Vagina (tissue), 2 donors: ENCODE measurements around the gene CD8B. TPM values are rescaled to one million over a fixed set of nuclear protein-coding genes. Genes with fewer than 3 reads are reported as not detected.
A peak's percentile ranks its signal among the peaks of the same experiment; 100 is the strongest.

Experiments used
- DNase-seq, 2 donors: peaks; one replicate each; pipeline ENCODE4 v3.0.0-alpha.2; 2017; ENCODE audit errors: extremely low spot score in 2 of 2
- H3K27ac ChIP-seq: fragments of 200-600 bp; sonication (generic); one replicate; pipeline ENCODE4 v1.5.1; 2019
- H3K27me3 ChIP-seq: fragments of 200-600 bp; sonication (generic); one replicate; pipeline ENCODE4 v1.5.1; 2019
- H3K36me3 ChIP-seq, 2 donors: fragments of 200-600 bp; sonication (generic); one replicate each; pipeline ENCODE4 v1.5.1; 2017 to 2019
- H3K4me1 ChIP-seq: fragments of 200-600 bp; sonication (generic); one replicate; pipeline ENCODE4 v1.5.1; 2019
- H3K4me3 ChIP-seq, 2 donors: fragments of 200-600 bp; sonication (generic); 1 replicate in 1 of 2; 2 replicates in 1 of 2; pipeline ENCODE4 v1.5.1; 2016 to 2019
- H3K9me3 ChIP-seq: fragments of 200-600 bp; sonication (generic); one replicate; pipeline ENCODE4 v1.5.1; 2019
- POLR2A ChIP-seq, 2 donors: fragments of 450-650 bp; IDR thresholded peaks; one replicate each; pipeline ENCODE4 v1.6.1; 2017; ENCODE audit warnings: antibody characterized with exemption in 2 of 2, mild to moderate bottlenecking in 2 of 2, moderate library complexity in 2 of 2
- POLR2AphosphoS5 ChIP-seq, 2 donors: sonication (generic); formaldehyde crosslinking; IDR thresholded peaks; one replicate each; pipeline ENCODE4 v1.9.0; 2017; ENCODE audit warnings: antibody characterized with exemption in 2 of 2, mild to moderate bottlenecking in 2 of 2, low read depth in 1 of 2; ENCODE audit not compliant: insufficient read depth in 1 of 2
- intact Hi-C: fragments of 100-400 bp; cut with DNase I; formaldehyde crosslinking; loops from one replicate; pipeline ENCODE4 v1.15.1; 2023
- total RNA-seq: library from RNA; depleted of rRNA; stranded (reverse); fragments of >200 nt; gene quantifications from one replicate; pipeline ENCODE4 v1.2.3, GENCODE V29; 2016
- TF ChIP-seq, protein P1 (sequence below), 3 experiments: fragments of 450-650 bp in 2 of 3; fragments of 200-600 bp in 1 of 3; sonication (generic) in 1 of 3; IDR thresholded peaks; one replicate each; pipeline ENCODE4 v1.5.1; 2017 to 2019; ENCODE audit warnings: antibody characterized with exemption in 3 of 3, mild to moderate bottlenecking in 2 of 3, moderate library complexity in 2 of 3

The CD8B gene
- total RNA-seq, 1 donor from 2014 or later: 10.6 TPM

GRCh38 chr2:86794861-86795260 lies 66.8 kb downstream of the CD8B start:
- H3K9me3 ChIP-seq: no peaks in the 10 kb centered on the region
- intact Hi-C loops: no loop called here
- H3K36me3 ChIP-seq: no peaks in the 10 kb centered on the region
- DNase-seq: no peak
- peaks cover 6% of the 10 kb centered on the region for H3K27me3 ChIP-seq
- no peak overlapping the region for H3K4me3 ChIP-seq
- H3K4me1 ChIP-seq: peaks cover 12% of the 10 kb centered on the region
- no peak for TF ChIP-seq POLR2A (IDR thresholded peaks at IDR 0.05)
- TF ChIP-seq, protein P1, sequence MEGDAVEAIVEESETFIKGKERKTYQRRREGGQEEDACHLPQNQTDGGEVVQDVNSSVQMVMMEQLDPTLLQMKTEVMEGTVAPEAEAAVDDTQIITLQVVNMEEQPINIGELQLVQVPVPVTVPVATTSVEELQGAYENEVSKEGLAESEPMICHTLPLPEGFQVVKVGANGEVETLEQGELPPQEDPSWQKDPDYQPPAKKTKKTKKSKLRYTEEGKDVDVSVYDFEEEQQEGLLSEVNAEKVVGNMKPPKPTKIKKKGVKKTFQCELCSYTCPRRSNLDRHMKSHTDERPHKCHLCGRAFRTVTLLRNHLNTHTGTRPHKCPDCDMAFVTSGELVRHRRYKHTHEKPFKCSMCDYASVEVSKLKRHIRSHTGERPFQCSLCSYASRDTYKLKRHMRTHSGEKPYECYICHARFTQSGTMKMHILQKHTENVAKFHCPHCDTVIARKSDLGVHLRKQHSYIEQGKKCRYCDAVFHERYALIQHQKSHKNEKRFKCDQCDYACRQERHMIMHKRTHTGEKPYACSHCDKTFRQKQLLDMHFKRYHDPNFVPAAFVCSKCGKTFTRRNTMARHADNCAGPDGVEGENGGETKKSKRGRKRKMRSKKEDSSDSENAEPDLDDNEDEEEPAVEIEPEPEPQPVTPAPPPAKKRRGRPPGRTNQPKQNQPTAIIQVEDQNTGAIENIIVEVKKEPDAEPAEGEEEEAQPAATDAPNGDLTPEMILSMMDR (IDR thresholded peaks at IDR 0.05): no peak
- H3K27ac ChIP-seq: no peak overlapping the region

DNA sequence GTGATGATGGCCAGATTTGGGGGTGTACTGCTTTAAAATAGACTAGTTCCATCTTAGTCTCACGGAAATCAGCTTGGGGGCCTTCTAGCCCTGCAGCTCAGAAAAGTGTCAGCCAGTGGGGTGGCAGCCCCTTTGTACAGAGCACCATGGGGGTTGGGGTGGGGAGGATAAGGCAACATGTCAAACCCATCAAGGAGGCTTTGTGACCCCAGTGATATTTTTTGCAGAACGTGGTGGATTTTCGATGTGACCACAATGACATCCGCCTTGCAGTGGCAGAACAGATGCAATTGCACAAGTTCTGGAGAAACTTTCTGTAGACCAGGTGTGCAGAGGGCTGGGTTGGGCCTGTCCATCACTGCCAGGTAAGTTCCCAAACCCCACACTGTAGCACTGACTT lies 67.9 kb downstream of the CD8B start:
- intact Hi-C loops: no loop called here
- Histone ChIP-seq H3K27me3 (peaks cover 12% of the 10 kb centered on the region), H3K4me1 (peaks cover 23% of the 10 kb centered on the region), H3K9me3 (no peaks in the 10 kb centered on the region), H3K36me3 (no peaks in the 10 kb centered on the region), H3K27ac (no peak overlapping the region), H3K4me3 (no peak overlapping the region)
- TF ChIP-seq, protein P1 (IDR thresholded peaks at IDR 0.05): no peak
- TF ChIP-seq POLR2A (IDR thresholded peaks at IDR 0.05): no peak
- no peak for TF ChIP-seq POLR2AphosphoS5 (IDR thresholded peaks at IDR 0.05; ENCODE audit: insufficient read depth in 1 of 2, low read depth in 1 of 2)
- DNase-seq: no peak

GRCh38 chr2:86791573-86791972 lies 70.1 kb downstream of the CD8B start:
- no peak overlapping the region for H3K27ac ChIP-seq
- no peak for DNase-seq
- H3K27me3 ChIP-seq: peaks cover 12% of the 10 kb centered on the region
- no peaks in the 10 kb centered on the region for H3K9me3 ChIP-seq
- peaks cover 24% of the 10 kb centered on the region for H3K4me1 ChIP-seq
- intact Hi-C loops: no loop called here
- H3K36me3 ChIP-seq: no peaks in the 10 kb centered on the region
- TF ChIP-seq, protein P1 (IDR thresholded peaks at IDR 0.05): no peak
- TF ChIP-seq POLR2A (IDR thresholded peaks at IDR 0.05) (no peak), POLR2AphosphoS5 (IDR thresholded peaks at IDR 0.05; ENCODE audit: insufficient read depth in 1 of 2, low read depth in 1 of 2) (no peak)
- H3K4me3 ChIP-seq: no peak overlapping the region

DNA sequence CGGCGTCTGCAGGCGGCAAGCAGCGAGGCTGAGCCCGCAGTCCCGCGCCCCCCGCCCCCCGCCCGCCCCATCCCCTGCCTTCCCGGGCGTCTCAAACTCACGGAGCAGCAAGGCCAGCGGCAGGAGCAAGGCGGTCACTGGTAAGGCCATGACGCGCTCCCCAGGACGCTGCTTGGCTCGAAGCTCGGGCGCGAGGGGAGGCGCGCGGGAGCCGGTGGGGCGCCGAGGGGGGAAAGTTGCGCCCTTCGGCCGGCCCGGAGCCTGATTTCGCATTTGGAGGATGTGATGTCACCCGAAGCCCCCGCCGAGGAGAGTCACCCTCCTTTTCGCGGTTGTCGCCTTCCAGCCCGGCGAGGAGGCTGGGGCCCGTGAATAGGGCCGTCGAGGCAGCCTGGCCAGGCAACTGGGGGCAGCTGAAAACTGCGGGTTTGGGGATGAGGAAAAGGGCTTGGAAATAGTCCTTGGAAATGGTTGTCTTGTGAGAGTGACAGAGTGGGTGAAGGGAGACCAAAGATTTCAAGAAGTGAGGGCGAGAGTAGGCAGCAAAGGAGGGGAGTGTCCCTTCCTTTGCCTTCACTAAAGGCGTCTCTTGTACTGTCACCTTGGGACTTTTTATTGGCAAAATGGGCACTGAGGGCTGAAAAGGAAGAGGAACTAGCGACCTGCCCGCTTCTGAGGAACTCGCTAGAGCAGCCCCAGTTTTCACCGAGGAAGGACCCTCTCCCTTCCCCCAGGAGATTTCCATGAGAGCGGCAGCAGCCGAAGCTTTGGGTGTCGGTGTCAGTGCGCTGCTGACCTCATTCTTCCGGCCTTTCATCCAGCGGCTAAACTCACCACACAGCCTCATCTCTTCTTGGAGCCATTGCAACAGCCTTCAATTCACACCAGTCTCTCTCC lies 70.8 kb downstream of the CD8B start, which contains the start of gene CD8A:
TSS of gene CD8A (minus strand) at position 238 of the 897 bp plus-strand sequence. CDS start at position 150, 88 bp downstream.
- Histone ChIP-seq H3K4me1 (peaks cover 24% of the 10 kb centered on the region), H3K27ac (peak within 1 kb of the TSS; percentile 47), H3K27me3 (peaks cover 12% of the 10 kb centered on the region), H3K4me3 (peak within 1 kb of the TSS; percentile 29 to 38), H3K9me3 (no peaks in the 10 kb centered on the region), H3K36me3 (no peaks in the 10 kb centered on the region)
- DNase-seq: no peak
- TF ChIP-seq, protein P1 (IDR thresholded peaks at IDR 0.05): no peak
- TF ChIP-seq POLR2A (IDR thresholded peaks at IDR 0.05) (no peak), POLR2AphosphoS5 (IDR thresholded peaks at IDR 0.05; ENCODE audit: insufficient read depth in 1 of 2, low read depth in 1 of 2) (no peak)
- intact Hi-C loops: no loop called here

DNA sequence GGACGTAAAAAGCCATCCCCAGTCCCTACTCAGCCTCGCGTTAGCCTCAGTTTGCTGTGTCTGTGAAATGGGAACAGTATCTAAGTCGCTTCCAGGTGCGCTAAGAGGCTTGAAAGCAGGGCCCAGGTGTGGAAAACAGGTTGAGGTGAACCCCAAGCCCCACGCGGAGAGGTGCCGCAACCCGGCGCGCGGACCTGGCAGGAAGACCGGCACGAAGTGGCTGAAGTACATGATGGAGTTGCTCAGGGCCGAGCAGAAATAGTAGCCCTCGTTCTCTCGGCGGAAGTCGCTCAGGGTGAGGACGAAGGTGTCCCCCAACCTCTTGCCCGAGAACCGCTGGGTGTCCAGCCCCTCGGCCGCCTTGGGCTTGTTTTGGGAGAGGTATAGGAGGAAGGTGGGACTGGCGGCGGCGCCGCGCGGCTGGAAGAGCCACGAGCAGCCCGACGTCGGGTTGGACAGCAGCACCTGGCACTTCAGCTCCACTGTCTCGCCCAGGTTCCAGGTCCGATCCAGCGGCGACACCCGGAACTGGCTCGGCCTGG lies 71.5 kb downstream of the CD8B start:
- Histone ChIP-seq H3K4me3 (peak overlapping the region; percentile 29 to 38), H3K4me1 (peaks cover 24% of the 10 kb centered on the region), H3K9me3 (no peaks in the 10 kb centered on the region), H3K36me3 (no peaks in the 10 kb centered on the region), H3K27ac (peak overlapping the region; percentile 47), H3K27me3 (peaks cover 12% of the 10 kb centered on the region)
- intact Hi-C loops: no loop called here
- DNase-seq: no peak
- TF ChIP-seq, protein P1 (IDR thresholded peaks at IDR 0.05): no peak
- TF ChIP-seq POLR2AphosphoS5 (IDR thresholded peaks at IDR 0.05; ENCODE audit: insufficient read depth in 1 of 2, low read depth in 1 of 2): no peak
- TF ChIP-seq POLR2A (IDR thresholded peaks at IDR 0.05): no peak
